22Rv1 (cell line): Measurements from ENCODE around the gene PARVB.

Source experiments
- CTCF ChIP-seq: fragments of 450-650 bp; IDR thresholded peaks from 2 replicates; pipeline ENCODE4 v1.5.1; 2017; ENCODE audit warnings: mild to moderate bottlenecking
- ZFX ChIP-seq: fragments of 450-650 bp; IDR thresholded peaks from 2 replicates; pipeline ENCODE4 v1.6.1; 2017; ENCODE audit warnings: antibody characterized with exemption, borderline replicate concordance

DNA sequence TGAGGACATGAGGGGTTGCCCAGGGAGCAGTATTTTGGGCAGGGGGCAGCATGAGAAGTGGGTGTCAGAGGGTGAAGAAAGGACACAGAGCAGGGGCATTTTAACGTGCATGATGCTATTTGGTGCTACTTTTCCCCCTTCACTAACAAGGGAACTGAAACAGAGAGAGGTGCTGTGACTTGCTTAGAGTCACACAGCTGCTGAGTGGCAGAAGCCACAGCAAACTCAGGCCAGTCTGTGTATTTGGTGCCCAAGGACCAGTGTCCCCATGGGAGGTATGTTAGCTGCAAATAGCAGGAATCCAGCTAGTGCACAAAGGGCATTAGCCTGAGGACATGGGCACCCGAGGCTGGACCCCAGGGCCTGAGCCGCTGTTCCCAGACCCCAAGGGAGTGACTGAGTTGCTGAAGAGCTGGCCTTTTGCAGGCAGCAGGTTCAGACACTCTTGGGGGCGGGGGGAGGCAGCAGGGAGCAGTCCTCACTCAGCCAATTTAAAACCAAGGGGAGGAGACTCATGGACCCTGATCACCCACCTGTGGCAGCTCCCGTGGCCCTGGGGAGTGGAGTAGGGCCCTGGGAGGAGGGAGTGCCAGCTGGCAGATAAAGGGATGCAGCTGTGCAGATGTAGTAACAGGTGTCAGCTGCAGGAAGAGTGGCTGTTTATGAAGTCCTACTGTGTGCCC is 171.2 kb downstream of the PARVB start:
- TF ChIP-seq CTCF, result no peak
- TF ChIP-seq ZFX, result no peak
